ENCODE measurements around the gene ATP1A1.

The ATP1A1 gene

GRCh38 chr1:116372191-116372590 lies 853 bp upstream of the ATP1A1 start:
- DNase-seq (ENCODE audit: low read depth in 2 of 2): no peak

GRCh38 chr1:116373431-116374352 lies 648 bp downstream of the ATP1A1 start:
- no peak for DNase-seq (ENCODE audit: low read depth in 2 of 2)

- no peak for DNase-seq (ENCODE audit: low read depth in 2 of 2)
Measured at GRCh38 chr1:116374353-116375147, 1.5 kb downstream of the ATP1A1 start.

GRCh38 chr1:116375148-116375886 lies 2.3 kb downstream of the ATP1A1 start:
- DNase-seq (ENCODE audit: low read depth in 2 of 2): no peak

- no peak for DNase-seq (ENCODE audit: low read depth in 2 of 2)
Measured at GRCh38 chr1:116375887-116376728, 3.1 kb downstream of the ATP1A1 start.

- DNase-seq (ENCODE audit: low read depth in 2 of 2): no peak
Measured at GRCh38 chr1:116376729-116377086, 3.7 kb downstream of the ATP1A1 start.

- DNase-seq (ENCODE audit: low read depth in 2 of 2): peak; percentile 75 to 80
Measured at GRCh38 chr1:116377541-116378529, 4.8 kb downstream of the ATP1A1 start.

GRCh38 chr1:116379057-116379630 lies 6.1 kb downstream of the ATP1A1 start:
- DNase-seq (ENCODE audit: low read depth in 2 of 2): no peak

- no peak for DNase-seq (ENCODE audit: low read depth in 2 of 2)
Measured at GRCh38 chr1:116379674-116380498, 6.8 kb downstream of the ATP1A1 start.

GRCh38 chr1:116380499-116381242 lies 7.6 kb downstream of the ATP1A1 start:
- no peak for DNase-seq (ENCODE audit: low read depth in 2 of 2)

- no peak for DNase-seq (ENCODE audit: low read depth in 2 of 2)
Measured at GRCh38 chr1:116382321-116382720, 9.3 kb downstream of the ATP1A1 start.

- no peak for DNase-seq (ENCODE audit: low read depth in 2 of 2)
Measured at GRCh38 chr1:116382857-116383483, 9.9 kb downstream of the ATP1A1 start.

- no peak for DNase-seq (ENCODE audit: low read depth in 2 of 2)
Measured at GRCh38 chr1:116386042-116386441, 13.0 kb downstream of the ATP1A1 start.

GRCh38 chr1:116387551-116387950 lies 14.5 kb downstream of the ATP1A1 start:
- DNase-seq (ENCODE audit: low read depth in 2 of 2): no peak

- no peak for DNase-seq (ENCODE audit: low read depth in 2 of 2)
Measured at GRCh38 chr1:116388122-116388521, 15.1 kb downstream of the ATP1A1 start.

- no peak for DNase-seq (ENCODE audit: low read depth in 2 of 2)
Measured at GRCh38 chr1:116389013-116389412, 16.0 kb downstream of the ATP1A1 start.

GRCh38 chr1:116389686-116390085 lies 16.6 kb downstream of the ATP1A1 start:
- no peak for DNase-seq (ENCODE audit: low read depth in 2 of 2)

GRCh38 chr1:116390195-116390594 lies 17.2 kb downstream of the ATP1A1 start:
- DNase-seq (ENCODE audit: low read depth in 2 of 2): no peak

Data from fibroblast of skin of left quadriceps (primary cell).